SK-N-SH treated with all-trans-retinoic acid at 6 μM for 48 hours (cell line): Measurements from ENCODE around the gene PCNP.

Experiments
- ATAC-seq: fragments of 200-7000 bp; cut with Tn5 transposase; 3 replicates; pipeline ENCODE4 v1.9.1; 2020; ENCODE audit warnings: mild to moderate bottlenecking, moderate library complexity
- ARNTL ChIP-seq: fragments of 450-650 bp; formaldehyde crosslinking; IDR thresholded peaks from 2 replicates; pipeline ENCODE4 v1.5.0; 2020; ENCODE audit warnings: low read depth, mild to moderate bottlenecking, moderate library complexity, borderline replicate concordance
- CREB5 ChIP-seq: fragments of 250-450 bp; sonication (Bioruptor Pico); IDR thresholded peaks from 2 replicates; pipeline ENCODE4 v1.5.1; 2020; ENCODE audit warnings: low read depth, mild to moderate bottlenecking, moderate library complexity
- CSDC2 ChIP-seq: fragments of 250-450 bp; sonication (Bioruptor Pico); IDR thresholded peaks from 2 replicates; pipeline ENCODE4 v1.5.0; 2020; ENCODE audit warnings: mild to moderate bottlenecking, moderate library complexity
- CSRNP3 ChIP-seq: fragments of 250-450 bp; sonication (Bioruptor Pico); IDR thresholded peaks from 2 replicates; pipeline ENCODE4 v1.5.1; 2021; ENCODE audit warnings: mild to moderate bottlenecking, moderate library complexity
- ESRRG ChIP-seq: fragments of 250-450 bp; sonication (Bioruptor Pico); IDR thresholded peaks from 2 replicates; pipeline ENCODE4 v1.6.1; 2021; ENCODE audit warnings: mild to moderate bottlenecking
- GLIS3 ChIP-seq: fragments of 250-450 bp; sonication (Bioruptor Pico); IDR thresholded peaks from 2 replicates; pipeline ENCODE4 v1.5.0; 2020; ENCODE audit warnings: mild to moderate bottlenecking, moderate library complexity
- ISL1 ChIP-seq: fragments of 250-450 bp; sonication (Bioruptor Pico); IDR thresholded peaks from 2 replicates; pipeline ENCODE4 v2.1.2; 2022; ENCODE audit warnings: mild to moderate bottlenecking, moderate library complexity
- PATZ1 ChIP-seq: fragments of 250-450 bp; sonication (Bioruptor Pico); IDR thresholded peaks from 2 replicates; pipeline ENCODE4 v1.8.0; 2020; ENCODE audit warnings: mild to moderate bottlenecking, moderate library complexity, borderline replicate concordance
- POU6F1 ChIP-seq: fragments of 250-450 bp; sonication (Bioruptor Pico); IDR thresholded peaks from 2 replicates; pipeline ENCODE4 v1.8.0; 2021; ENCODE audit warnings: low read depth, mild to moderate bottlenecking, moderate library complexity, borderline replicate concordance
- PPARA ChIP-seq: fragments of 250-450 bp; sonication (Bioruptor Pico); IDR thresholded peaks from 2 replicates; pipeline ENCODE4 v1.5.0; 2020; ENCODE audit warnings: mild to moderate bottlenecking, borderline replicate concordance
- SNAI2 ChIP-seq: fragments of 250-450 bp; sonication (Bioruptor Pico); IDR thresholded peaks from 2 replicates; pipeline ENCODE4 v1.5.0; 2020; ENCODE audit warnings: mild to moderate bottlenecking, moderate library complexity
- TCF4 ChIP-seq: fragments of 250-450 bp; sonication (Bioruptor Pico); IDR thresholded peaks from 2 replicates; pipeline ENCODE4 v1.8.0; 2021; ENCODE audit warnings: mild to moderate bottlenecking, moderate library complexity, borderline replicate concordance
- TOX ChIP-seq: fragments of 250-450 bp; sonication (Bioruptor Pico); IDR thresholded peaks from 2 replicates; pipeline ENCODE4 v1.8.0; 2021; ENCODE audit warnings: mild to moderate bottlenecking, moderate library complexity, borderline replicate concordance
- TSHZ2 ChIP-seq: fragments of 250-450 bp; sonication (Bioruptor Pico); IDR thresholded peaks from 2 replicates; pipeline ENCODE4 v1.5.0; 2020; ENCODE audit warnings: mild to moderate bottlenecking, moderate library complexity
- ZC3H10 ChIP-seq: fragments of 250-450 bp; sonication (Bioruptor Pico); IDR thresholded peaks from 2 replicates; pipeline ENCODE4 v1.5.1; 2021; ENCODE audit warnings: mild to moderate bottlenecking, moderate library complexity
- ZFP3 ChIP-seq: fragments of 250-450 bp; sonication (Bioruptor Pico); IDR thresholded peaks from 2 replicates; pipeline ENCODE4 v1.5.0; 2020; ENCODE audit warnings: mild to moderate bottlenecking, moderate library complexity
- ZFP30 ChIP-seq: fragments of 450-650 bp; formaldehyde crosslinking; IDR thresholded peaks from 2 replicates; pipeline ENCODE4 v1.5.0; 2022; ENCODE audit warnings: mild to moderate bottlenecking, moderate library complexity
- ZNF70 ChIP-seq: fragments of 450-650 bp; formaldehyde crosslinking; IDR thresholded peaks from 2 replicates; pipeline ENCODE4 v1.5.0; 2020; ENCODE audit warnings: mild to moderate bottlenecking, moderate library complexity
- ZNF8 ChIP-seq: fragments of 450-650 bp; formaldehyde crosslinking; IDR thresholded peaks from 2 replicates; pipeline ENCODE4 v1.5.0; 2020; ENCODE audit warnings: mild to moderate bottlenecking, moderate library complexity

Gene PCNP

GRCh38 chr3:101531473-101532086 lies 42.4 kb upstream of the PCNP start:
- no peak for ATAC-seq
- no peak for TF ChIP-seq ESRRG (CRISPR knock-in tag)

GRCh38 chr3:101532783-101533602 lies 41.0 kb upstream of the PCNP start:
- peak; percentile 40; the same call in 1 of the 3 replicates for ATAC-seq
- no peak for TF ChIP-seq CSRNP3
- no peak for TF ChIP-seq ZC3H10 (CRISPR knock-in tag)
- no peak for TF ChIP-seq PPARA (CRISPR knock-in tag)
- TF ChIP-seq ZNF8, result no peak
- no peak for TF ChIP-seq ISL1 (CRISPR knock-in tag)
- TF ChIP-seq SNAI2 (CRISPR knock-in tag), result no peak
- no peak for TF ChIP-seq TOX (CRISPR knock-in tag)
- no peak for TF ChIP-seq PATZ1 (CRISPR knock-in tag)
- TF ChIP-seq CSDC2, result no peak
- no peak for TF ChIP-seq ZNF70
- no peak for TF ChIP-seq ZFP30 (CRISPR knock-in tag)

- ATAC-seq, result no peak; the same call in 2 of the 3 replicates
- no peak for TF ChIP-seq ZNF70
- TF ChIP-seq TCF4 (CRISPR knock-in tag), result no peak
- TF ChIP-seq ARNTL (CRISPR knock-in tag), result no peak
- TF ChIP-seq ZNF8, result no peak
- no peak for TF ChIP-seq TOX (CRISPR knock-in tag)
Measured at GRCh38 chr3:101533603-101533968, 40.4 kb upstream of the PCNP start.

- no peak for TF ChIP-seq ZFP30 (CRISPR knock-in tag)
- no peak for TF ChIP-seq ESRRG (CRISPR knock-in tag)
- no peak for TF ChIP-seq ISL1 (CRISPR knock-in tag)
- no peak for TF ChIP-seq CREB5 (CRISPR knock-in tag)
- TF ChIP-seq TCF4 (CRISPR knock-in tag), result no peak
- TF ChIP-seq PPARA (CRISPR knock-in tag), result no peak
- TF ChIP-seq CSDC2, result no peak
- TF ChIP-seq ZC3H10 (CRISPR knock-in tag), result no peak
- no peak for TF ChIP-seq TSHZ2 (CRISPR knock-in tag)
- TF ChIP-seq POU6F1 (CRISPR knock-in tag), result no peak
- TF ChIP-seq ZNF8, result no peak
- TF ChIP-seq ZFP3 (CRISPR knock-in tag), result no peak
- no peak for TF ChIP-seq GLIS3 (CRISPR knock-in tag)
- TF ChIP-seq PATZ1 (CRISPR knock-in tag), result no peak
- ATAC-seq, result no peak
Measured at GRCh38 chr3:101535221-101535620, 38.8 kb upstream of the PCNP start.
